Measurements from ENCODE around the gene ARHGEF39. TPM values are rescaled to one million over a fixed set of nuclear protein-coding genes. Genes with fewer than 3 reads are reported as not detected.
A peak's percentile ranks its signal among the peaks of the same experiment; 100 is the strongest.
"Not testable (repeated sequence)": the region's sequence is repeated elsewhere in the genome, so short reads cannot be mapped to it uniquely, and the experiment has no call there.

ARHGEF39 gene
- polyA plus RNA-seq, 1 donor from 2014 or later, result 0.64 TPM

- H3K27me3 Mint-ChIP-seq, result no peaks in the 10 kb centered on the region
- no peaks in the 10 kb centered on the region for H3K9me3 Mint-ChIP-seq
- peak overlapping the region in 2 of 3 donors; percentile 32 to 59 for H3K27ac Mint-ChIP-seq
- peaks cover 44 to 73% (median 59%) of the 10 kb centered on the region in 3 donors for H3K4me1 Mint-ChIP-seq
- H3K4me3 Mint-ChIP-seq, result peak overlapping the region in 3 of 4 donors; percentile 14 to 66 (median 60)
- peaks cover 10% of the 10 kb centered on the region for H3K36me3 Mint-ChIP-seq
Observed at GRCh38 chr9:35639631-35640030, 25.4 kb downstream of the ARHGEF39 start.

- H3K4me3 Mint-ChIP-seq, result peak overlapping the region in 2 of 4 donors; percentile 60 to 66
Observed at GRCh38 chr9:35639225-35639624, 25.8 kb downstream of the ARHGEF39 start.

GRCh38 chr9:35638751-35639150 is 26.2 kb downstream of the ARHGEF39 start:
- H3K27ac Mint-ChIP-seq, result peak overlapping the region in 1 of 3 donors; percentile 59
- H3K27me3 Mint-ChIP-seq, H3K9me3 Mint-ChIP-seq, H3K36me3 Mint-ChIP-seq: not testable (repeated sequence)
- H3K4me1 Mint-ChIP-seq, result peaks cover 45 to 71% (median 59%) of the 10 kb centered on the region in 3 donors
- peak overlapping the region in 2 of 4 donors; percentile 13 to 35 for H3K4me3 Mint-ChIP-seq

More at GRCh38 chr9:35639225-35639624, 25.8 kb downstream of the ARHGEF39 start:
- H3K9me3 Mint-ChIP-seq, H3K27me3 Mint-ChIP-seq, H3K36me3 Mint-ChIP-seq: not testable (repeated sequence)
- Mint-ChIP-seq H3K4me1 (peaks cover 45 to 72% (median 59%) of the 10 kb centered on the region in 3 donors), H3K27ac (peak overlapping the region in 2 of 3 donors; percentile 32 to 59)

- peak overlapping the region in 2 of 3 donors; percentile 68 to 81 for H3K27ac Mint-ChIP-seq
- H3K36me3 Mint-ChIP-seq, H3K27me3 Mint-ChIP-seq, H3K9me3 Mint-ChIP-seq: not testable (repeated sequence)
- peaks cover 45 to 69% (median 61%) of the 10 kb centered on the region in 3 donors for H3K4me1 Mint-ChIP-seq
- peak overlapping the region in 3 of 4 donors; percentile 19 to 74 (median 25) for H3K4me3 Mint-ChIP-seq
Observed at GRCh38 chr9:35637427-35637955, 27.5 kb downstream of the ARHGEF39 start.

- H3K27ac Mint-ChIP-seq, result peak overlapping the region; percentile 74 to 81 (median 77)
- not testable (repeated sequence) for H3K27me3 Mint-ChIP-seq, H3K9me3 Mint-ChIP-seq, H3K36me3 Mint-ChIP-seq
- peak overlapping the region in 2 of 4 donors; percentile 19 to 74 for H3K4me3 Mint-ChIP-seq
- H3K4me1 Mint-ChIP-seq, result peaks cover 44 to 65% (median 61%) of the 10 kb centered on the region in 3 donors
Observed at GRCh38 chr9:35636877-35637246, 28.1 kb downstream of the ARHGEF39 start.

GRCh38 chr9:35636135-35636876 is 28.7 kb downstream of the ARHGEF39 start:
- Mint-ChIP-seq H3K9me3 (no peaks in the 10 kb centered on the region), H3K27me3 (no peaks in the 10 kb centered on the region), H3K27ac (peak overlapping the region; percentile 74 to 81 (median 77)), H3K36me3 (no peaks in the 10 kb centered on the region), H3K4me3 (peak overlapping the region; percentile 39 to 73 (median 66)), H3K4me1 (peaks cover 41 to 60% (median 57%) of the 10 kb centered on the region in 3 donors)

- Mint-ChIP-seq H3K4me1 (peaks cover 37 to 57% (median 53%) of the 10 kb centered on the region in 3 donors), H3K27ac (peak overlapping the region; percentile 74 to 81 (median 77)), H3K9me3 (no peaks in the 10 kb centered on the region), H3K4me3 (peak overlapping the region in 3 of 4 donors; percentile 63 to 85 (median 73)), H3K27me3 (no peaks in the 10 kb centered on the region), H3K36me3 (no peaks in the 10 kb centered on the region)
Observed at GRCh38 chr9:35635730-35636129, 29.3 kb downstream of the ARHGEF39 start.

- Mint-ChIP-seq H3K36me3 (no peaks in the 10 kb centered on the region), H3K27me3 (no peaks in the 10 kb centered on the region), H3K27ac (no peak overlapping the region), H3K4me1 (peaks cover 8 to 19% (median 13%) of the 10 kb centered on the region in 3 donors), H3K9me3 (no peaks in the 10 kb centered on the region), H3K4me3 (no peak overlapping the region)
Observed at GRCh38 chr9:35629597-35629996, 35.4 kb downstream of the ARHGEF39 start.

- Mint-ChIP-seq H3K4me3 (no peak overlapping the region), H3K27me3 (no peaks in the 10 kb centered on the region), H3K4me1 (peaks cover 5 to 15% (median 11%) of the 10 kb centered on the region in 3 donors), H3K36me3 (no peaks in the 10 kb centered on the region), H3K27ac (no peak overlapping the region), H3K9me3 (no peaks in the 10 kb centered on the region)
Observed at GRCh38 chr9:35628389-35628991, 36.5 kb downstream of the ARHGEF39 start.

- H3K9me3 Mint-ChIP-seq, result no peaks in the 10 kb centered on the region
- peak overlapping the region in 1 of 4 donors; percentile 41 for H3K4me3 Mint-ChIP-seq
- no peak overlapping the region for H3K27ac Mint-ChIP-seq
Observed at GRCh38 chr9:35627575-35627974, 37.4 kb downstream of the ARHGEF39 start.

GRCh38 chr9:35619800-35620158 is 45.2 kb downstream of the ARHGEF39 start:
- peak overlapping the region; percentile 47 to 98 (median 96) for H3K27ac Mint-ChIP-seq
- H3K4me1 Mint-ChIP-seq, result peaks cover 33 to 54% (median 36%) of the 10 kb centered on the region in 3 donors
- no peaks in the 10 kb centered on the region for H3K9me3 Mint-ChIP-seq
- peaks cover 2% of the 10 kb centered on the region for H3K36me3 Mint-ChIP-seq
- peak overlapping the region; percentile 72 to 97 (median 86) for H3K4me3 Mint-ChIP-seq
- H3K27me3 Mint-ChIP-seq, result peaks cover 3% of the 10 kb centered on the region

More at GRCh38 chr9:35627575-35627974, 37.4 kb downstream of the ARHGEF39 start:
- Mint-ChIP-seq H3K27me3 (no peaks in the 10 kb centered on the region), H3K36me3 (no peaks in the 10 kb centered on the region), H3K4me1 (peaks cover 4 to 11% (median 11%) of the 10 kb centered on the region in 3 donors)

- peaks cover 36 to 54% (median 36%) of the 10 kb centered on the region in 3 donors for H3K4me1 Mint-ChIP-seq
- H3K36me3 Mint-ChIP-seq, result peaks cover 2% of the 10 kb centered on the region
- H3K9me3 Mint-ChIP-seq, result no peaks in the 10 kb centered on the region
- H3K27me3 Mint-ChIP-seq, result peaks cover 3% of the 10 kb centered on the region
- H3K4me3 Mint-ChIP-seq, result peak overlapping the region; percentile 72 to 97 (median 86)
- H3K27ac Mint-ChIP-seq, result peak overlapping the region; percentile 47 to 98 (median 96)
Observed at GRCh38 chr9:35618854-35619799, 45.9 kb downstream of the ARHGEF39 start.

GRCh38 chr9:35618325-35618727 is 46.7 kb downstream of the ARHGEF39 start, which contains the start of gene CD72:
Gene CD72 (minus strand): TSS chr9:35618413. CDS start chr9:35618303, 110 bp downstream.
- Mint-ChIP-seq H3K27me3 (peaks cover 3% of the 10 kb centered on the region), H3K9me3 (no peaks in the 10 kb centered on the region), H3K36me3 (peaks cover 2% of the 10 kb centered on the region), H3K27ac (peak within 1 kb of the TSS; percentile 47 to 98 (median 96)), H3K4me3 (peak within 1 kb of the TSS; percentile 72 to 97 (median 86)), H3K4me1 (peaks cover 36 to 54% (median 37%) of the 10 kb centered on the region in 3 donors)

- Mint-ChIP-seq H3K4me1 (peaks cover 37 to 54% (median 39%) of the 10 kb centered on the region in 3 donors), H3K9me3 (no peaks in the 10 kb centered on the region), H3K27ac (peak overlapping the region; percentile 47 to 98 (median 96)), H3K27me3 (peaks cover 3% of the 10 kb centered on the region), H3K4me3 (peak overlapping the region; percentile 72 to 97 (median 86)), H3K36me3 (peaks cover 2% of the 10 kb centered on the region)
Observed at GRCh38 chr9:35617548-35617947, 47.4 kb downstream of the ARHGEF39 start.

Data from IgD-negative memory B cell (primary cell).